HG03521 (cell line): ENCODE results near the gene TSPAN14.
A peak's percentile ranks its signal among the peaks of the same experiment; 100 is the strongest.
"Not testable (repeated sequence)": the region's sequence is repeated elsewhere in the genome, so short reads cannot be mapped to it uniquely, and the experiment has no call there.

Experiments used
- ATAC-seq: cut with Tn5 transposase; IDR thresholded peaks from one replicate; pipeline ENCODE4 v1.9.1; 2021; ENCODE audit warnings: mild to moderate bottlenecking, moderate library complexity; ENCODE audit not compliant: unreplicated experiment

The TSPAN14 gene

GRCh38 chr10:80468002-80468401 is 13.9 kb downstream of the TSPAN14 start:
- ATAC-seq: no peak

- ATAC-seq: no peak
Observed at GRCh38 chr10:80468806-80469421, 14.8 kb downstream of the TSPAN14 start.

- ATAC-seq: no peak
Observed at GRCh38 chr10:80470266-80470665, 16.2 kb downstream of the TSPAN14 start.

GRCh38 chr10:80471001-80471400 is 16.9 kb downstream of the TSPAN14 start:
- no peak for ATAC-seq

GRCh38 chr10:80471715-80472233 is 17.7 kb downstream of the TSPAN14 start:
- ATAC-seq: peak; percentile 50

- peak; percentile 88 for ATAC-seq
Observed at GRCh38 chr10:80472234-80473095, 18.4 kb downstream of the TSPAN14 start.

- no peak for ATAC-seq
Observed at GRCh38 chr10:80473096-80473657, 19.1 kb downstream of the TSPAN14 start.

- no peak for ATAC-seq
Observed at GRCh38 chr10:80473692-80474596, 19.8 kb downstream of the TSPAN14 start.

- no peak for ATAC-seq
Observed at GRCh38 chr10:80474597-80474910, 20.4 kb downstream of the TSPAN14 start.

- no peak for ATAC-seq
Observed at GRCh38 chr10:80474941-80475340, 20.8 kb downstream of the TSPAN14 start.

GRCh38 chr10:80475641-80476040 is 21.5 kb downstream of the TSPAN14 start:
- ATAC-seq: not testable (repeated sequence)

GRCh38 chr10:80476685-80477084 is 22.6 kb downstream of the TSPAN14 start:
- ATAC-seq: no peak

GRCh38 chr10:80477813-80478212 is 23.7 kb downstream of the TSPAN14 start:
- ATAC-seq: no peak

- not testable (repeated sequence) for ATAC-seq
Observed at GRCh38 chr10:80480373-80480772, 26.3 kb downstream of the TSPAN14 start.

GRCh38 chr10:80480852-80481251 is 26.7 kb downstream of the TSPAN14 start:
- no peak for ATAC-seq

- no peak for ATAC-seq
Observed at GRCh38 chr10:80484243-80484642, 30.1 kb downstream of the TSPAN14 start.

GRCh38 chr10:80484676-80485075 is 30.6 kb downstream of the TSPAN14 start:
- no peak for ATAC-seq

- ATAC-seq: no peak
Observed at GRCh38 chr10:80485076-80485945, 31.2 kb downstream of the TSPAN14 start.

- ATAC-seq: no peak
Observed at GRCh38 chr10:80485946-80486764, 32.0 kb downstream of the TSPAN14 start.
